ENCODE data around the gene PLEKHA3. TPM values are rescaled to one million over a fixed set of nuclear protein-coding genes. Genes with fewer than 3 reads are reported as not detected.

Gene PLEKHA3
- total and polyA plus RNA-seq, 2 of the 4 experiments (the other 2 are of a cell fraction) = 3.9 to 5.5 TPM

DNA sequence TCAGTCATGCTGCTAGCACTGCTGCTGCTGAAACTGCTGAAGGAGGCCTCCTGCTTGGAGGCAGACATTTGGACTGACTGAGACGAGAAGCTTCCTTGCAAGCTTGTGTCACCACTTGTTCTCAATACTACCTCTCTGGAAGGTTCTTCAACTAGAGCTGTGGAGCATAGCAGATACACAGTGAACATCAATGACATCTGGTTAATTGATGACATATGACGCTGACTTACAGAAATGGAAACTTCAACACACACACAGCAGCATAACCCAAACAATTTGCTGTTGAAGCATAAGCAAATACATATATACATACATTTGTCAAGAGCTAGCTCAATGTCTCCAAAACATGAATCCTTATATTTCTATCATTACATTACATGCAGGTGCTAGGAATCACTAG is 47.3 kb downstream of the PLEKHA3 start:
- Histone ChIP-seq H3K4ac (ENCODE audit: low read depth, low read length) (no peak overlapping the region), H2AK5ac (ENCODE audit: low read depth, low read length) (no peak overlapping the region), H2AK9ac (replicated peaks; ENCODE audit: low read depth, low read length, poor library complexity) (no peak overlapping the region), H3K23ac (ENCODE audit: low read depth, low read length) (no peak overlapping the region), H3K79me1 (ENCODE audit: low read depth in 1 of 2, low read length in 2 of 2) (peaks cover 15 to 47% of the 10 kb centered on the region in 2 experiments; a peak in 3 of 4 replicates), H3K4me3 (ENCODE audit: insufficient read depth, low read depth, low read length) (no peak overlapping the region), H3K9me1 (ENCODE audit: insufficient read depth, low read length) (no peaks in the 10 kb centered on the region; the same call in 1 of the 2 replicates), H3K4me2 (ENCODE audit: low read depth, low read length) (no peak overlapping the region), H4K5ac (ENCODE audit: low read depth, low read length) (no peak overlapping the region), H4K91ac (ENCODE audit: insufficient read depth, low read depth, low read length) (no peak overlapping the region), H2BK20ac (ENCODE audit: low read depth, low read length) (no peak overlapping the region), H4K20me1 (ENCODE audit: insufficient read depth, low read length) (no peaks in the 10 kb centered on the region), H2AFZ (replicated peaks; ENCODE audit: low read length, poor library complexity) (no peak overlapping the region), H2BK5ac (ENCODE audit: low read depth, low read length, poor library complexity, severe bottlenecking) (no peak overlapping the region), H3K4me1 (ENCODE audit: control insufficient read depth, insufficient read depth, low read length) (no peaks in the 10 kb centered on the region), H3K9ac (ENCODE audit: low read depth, low read length) (no peak overlapping the region), H3K27ac (ENCODE audit: insufficient read depth, low read length) (no peak overlapping the region), H3K9me3 (ENCODE audit: control insufficient read depth, insufficient read depth, low read length) (no peaks in the 10 kb centered on the region), H4K8ac (ENCODE audit: low read depth in 2 of 2, low read length in 2 of 2) (no peak overlapping the region), H2BK120ac (ENCODE audit: low read depth, low read length) (no peak overlapping the region), H3K56ac (ENCODE audit: extremely low read depth, insufficient read depth, low read length) (no peak overlapping the region), H3K36me3 (ENCODE audit: control insufficient read depth, insufficient read depth, low read length) (peaks cover 9% of the 10 kb centered on the region), H3K18ac (ENCODE audit: low read depth, low read length) (no peak overlapping the region), H3K14ac (replicated peaks; ENCODE audit: low read depth, low read length) (no peak overlapping the region), H2BK15ac (ENCODE audit: low read depth, low read length) (no peak overlapping the region), H3K27me3 (ENCODE audit: control insufficient read depth, insufficient read depth, low read length) (no peaks in the 10 kb centered on the region)
- ChIA-PET CTCF (interaction anchor here (0.6 to 1.0 kb wide), 2 partner anchors 10 to 1675 kb away, joined by 3 read pairs; no protein-coding TSS in a partner anchor), POLR2A (ENCODE audit: unreplicated experiment) (no interaction called here)
- dilution Hi-C loops (cut with HindIII; ENCODE audit: low sequenced_read_pairs, unreplicated experiment) (no loop called here), intact Hi-C loops (cut with micrococcal nuclease) (no loop called here), in situ Hi-C loops (cut with MboI; ENCODE audit: low sequenced_read_pairs) (no loop called here)
- ATAC-seq (ENCODE audit: low read depth) (no peak), DNase-seq (no peak)
- no TSS peak for BruUV-seq (replicated peaks)
- WGBS, 2 experiments (ENCODE audit: extremely low coverage in 2 of 2, insufficient read length in 1 of 2) = no CpG with 5 or more reads among the region's 2 CpGs
- TF ChIP-seq CHD1 (IDR thresholded peaks at IDR 0.05; ENCODE audit: low read depth, low read length) (no peak), BHLHE40 (IDR thresholded peaks at IDR 0.05; ENCODE audit: low read depth, low read length) (no peak), POLR2A (IDR thresholded peaks at IDR 0.05; ENCODE audit: low read depth, low read length) (no peak), CEBPB (IDR thresholded peaks at IDR 0.05; ENCODE audit: low read depth, low read length) (no peak), MAZ (IDR thresholded peaks at IDR 0.05; ENCODE audit: borderline replicate concordance, low read depth, low read length) (no peak), NFE2L2 (IDR thresholded peaks at IDR 0.05; ENCODE audit: low read depth, low read length) (no peak), RCOR1 (IDR thresholded peaks at IDR 0.05; ENCODE audit: insufficient replicate concordance, low read length) (no peak), FOS (IDR thresholded peaks at IDR 0.05; ENCODE audit: low read depth, low read length) (no peak), RFX5 (IDR thresholded peaks at IDR 0.05; ENCODE audit: low read depth, low read length) (no peak), MXI1 (IDR thresholded peaks at IDR 0.05; ENCODE audit: borderline replicate concordance, low read depth, low read length) (no peak), ELK1 (IDR thresholded peaks at IDR 0.05; ENCODE audit: borderline replicate concordance, low read depth, low read length) (no peak), MAFK (IDR thresholded peaks at IDR 0.05; ENCODE audit: low read depth, low read length) (no peak), SMC3 (IDR thresholded peaks at IDR 0.05; ENCODE audit: low read depth, low read length) (no peak), RAD21 (IDR thresholded peaks at IDR 0.05; ENCODE audit: low read length) (no peak)
- TF ChIP-seq, protein P1, sequence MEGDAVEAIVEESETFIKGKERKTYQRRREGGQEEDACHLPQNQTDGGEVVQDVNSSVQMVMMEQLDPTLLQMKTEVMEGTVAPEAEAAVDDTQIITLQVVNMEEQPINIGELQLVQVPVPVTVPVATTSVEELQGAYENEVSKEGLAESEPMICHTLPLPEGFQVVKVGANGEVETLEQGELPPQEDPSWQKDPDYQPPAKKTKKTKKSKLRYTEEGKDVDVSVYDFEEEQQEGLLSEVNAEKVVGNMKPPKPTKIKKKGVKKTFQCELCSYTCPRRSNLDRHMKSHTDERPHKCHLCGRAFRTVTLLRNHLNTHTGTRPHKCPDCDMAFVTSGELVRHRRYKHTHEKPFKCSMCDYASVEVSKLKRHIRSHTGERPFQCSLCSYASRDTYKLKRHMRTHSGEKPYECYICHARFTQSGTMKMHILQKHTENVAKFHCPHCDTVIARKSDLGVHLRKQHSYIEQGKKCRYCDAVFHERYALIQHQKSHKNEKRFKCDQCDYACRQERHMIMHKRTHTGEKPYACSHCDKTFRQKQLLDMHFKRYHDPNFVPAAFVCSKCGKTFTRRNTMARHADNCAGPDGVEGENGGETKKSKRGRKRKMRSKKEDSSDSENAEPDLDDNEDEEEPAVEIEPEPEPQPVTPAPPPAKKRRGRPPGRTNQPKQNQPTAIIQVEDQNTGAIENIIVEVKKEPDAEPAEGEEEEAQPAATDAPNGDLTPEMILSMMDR (conservative IDR thresholded peaks at IDR 0.05; ENCODE audit: low read depth, low read length) = no peak
- TF ChIP-seq, protein P2, sequence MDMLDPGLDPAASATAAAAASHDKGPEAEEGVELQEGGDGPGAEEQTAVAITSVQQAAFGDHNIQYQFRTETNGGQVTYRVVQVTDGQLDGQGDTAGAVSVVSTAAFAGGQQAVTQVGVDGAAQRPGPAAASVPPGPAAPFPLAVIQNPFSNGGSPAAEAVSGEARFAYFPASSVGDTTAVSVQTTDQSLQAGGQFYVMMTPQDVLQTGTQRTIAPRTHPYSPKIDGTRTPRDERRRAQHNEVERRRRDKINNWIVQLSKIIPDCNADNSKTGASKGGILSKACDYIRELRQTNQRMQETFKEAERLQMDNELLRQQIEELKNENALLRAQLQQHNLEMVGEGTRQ (IDR thresholded peaks at IDR 0.05; ENCODE audit: low read depth, low read length) = no peak
